Keratinocyte (primary cell): ENCODE results near the gene NFASC.

Experiments
- EZH2 ChIP-seq: IDR thresholded peaks from one replicate; pipeline ENCODE4 v1.6.1; 2012; ENCODE audit warnings: inconsistent platforms, mild to moderate bottlenecking, low read length, moderate library complexity
- TF ChIP-seq, protein P1 (sequence below), 3 experiments: IDR thresholded peaks in 1 of 3; conservative IDR thresholded peaks in 1 of 3; optimal IDR thresholded peaks in 1 of 3; 2 replicates in 2 of 3; 3 replicates in 1 of 3; pipeline versions ENCODE3 to v1.5.1; 2011; ENCODE audit warnings: low read length in 3 of 3, mild to moderate bottlenecking in 3 of 3, moderate library complexity in 2 of 3, control low read depth in 1 of 3, inconsistent platforms in 1 of 3; ENCODE audit not compliant: insufficient read depth in 2 of 3; ENCODE audit errors: extremely low read depth in 1 of 3

- TF ChIP-seq, protein P1, sequence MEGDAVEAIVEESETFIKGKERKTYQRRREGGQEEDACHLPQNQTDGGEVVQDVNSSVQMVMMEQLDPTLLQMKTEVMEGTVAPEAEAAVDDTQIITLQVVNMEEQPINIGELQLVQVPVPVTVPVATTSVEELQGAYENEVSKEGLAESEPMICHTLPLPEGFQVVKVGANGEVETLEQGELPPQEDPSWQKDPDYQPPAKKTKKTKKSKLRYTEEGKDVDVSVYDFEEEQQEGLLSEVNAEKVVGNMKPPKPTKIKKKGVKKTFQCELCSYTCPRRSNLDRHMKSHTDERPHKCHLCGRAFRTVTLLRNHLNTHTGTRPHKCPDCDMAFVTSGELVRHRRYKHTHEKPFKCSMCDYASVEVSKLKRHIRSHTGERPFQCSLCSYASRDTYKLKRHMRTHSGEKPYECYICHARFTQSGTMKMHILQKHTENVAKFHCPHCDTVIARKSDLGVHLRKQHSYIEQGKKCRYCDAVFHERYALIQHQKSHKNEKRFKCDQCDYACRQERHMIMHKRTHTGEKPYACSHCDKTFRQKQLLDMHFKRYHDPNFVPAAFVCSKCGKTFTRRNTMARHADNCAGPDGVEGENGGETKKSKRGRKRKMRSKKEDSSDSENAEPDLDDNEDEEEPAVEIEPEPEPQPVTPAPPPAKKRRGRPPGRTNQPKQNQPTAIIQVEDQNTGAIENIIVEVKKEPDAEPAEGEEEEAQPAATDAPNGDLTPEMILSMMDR (optimal IDR thresholded peaks at IDR 0.05 in 1 of 3, IDR thresholded peaks at IDR 0.05 in 1 of 3, conservative IDR thresholded peaks at IDR 0.05 in 1 of 3; ENCODE audit: extremely low read depth in 1 of 3, insufficient read depth in 2 of 3, low read length in 3 of 3): no peak
- TF ChIP-seq EZH2: no peak
These were observed 12.3 kb upstream of the NFASC start for GRCh38 chr1:204858363-204858821.
